ENCODE measurements around the gene KIF6.
"Not testable (repeated sequence)": the region's sequence is repeated elsewhere in the genome, so short reads cannot be mapped to it uniquely, and the experiment has no call there.

The KIF6 gene

DNA sequence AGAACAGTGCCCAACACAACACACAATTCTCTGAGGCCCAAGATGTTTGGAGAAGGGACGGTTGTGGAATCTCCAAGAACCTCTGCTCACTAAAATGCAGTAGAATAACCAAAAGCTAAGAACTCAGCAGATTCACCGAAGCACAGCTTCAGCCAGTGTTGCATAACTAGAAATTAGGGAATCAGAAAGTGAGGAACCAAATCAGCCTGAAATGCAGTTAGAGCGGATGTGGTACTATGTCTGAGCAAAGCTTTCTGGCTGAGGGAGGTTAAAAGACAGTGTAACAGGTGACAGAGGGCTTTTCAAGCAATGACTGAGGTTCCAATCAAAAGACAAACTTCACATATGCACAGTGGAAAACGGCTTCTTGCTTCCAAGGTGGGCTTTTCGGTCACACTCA lies 204.8 kb downstream of the KIF6 start:
- H3K4me3 ChIP-seq (ENCODE audit: low read depth, low read length) = no peak overlapping the region
- DNase-seq (ENCODE audit: low read depth) = no peak
- TF ChIP-seq, protein P1, sequence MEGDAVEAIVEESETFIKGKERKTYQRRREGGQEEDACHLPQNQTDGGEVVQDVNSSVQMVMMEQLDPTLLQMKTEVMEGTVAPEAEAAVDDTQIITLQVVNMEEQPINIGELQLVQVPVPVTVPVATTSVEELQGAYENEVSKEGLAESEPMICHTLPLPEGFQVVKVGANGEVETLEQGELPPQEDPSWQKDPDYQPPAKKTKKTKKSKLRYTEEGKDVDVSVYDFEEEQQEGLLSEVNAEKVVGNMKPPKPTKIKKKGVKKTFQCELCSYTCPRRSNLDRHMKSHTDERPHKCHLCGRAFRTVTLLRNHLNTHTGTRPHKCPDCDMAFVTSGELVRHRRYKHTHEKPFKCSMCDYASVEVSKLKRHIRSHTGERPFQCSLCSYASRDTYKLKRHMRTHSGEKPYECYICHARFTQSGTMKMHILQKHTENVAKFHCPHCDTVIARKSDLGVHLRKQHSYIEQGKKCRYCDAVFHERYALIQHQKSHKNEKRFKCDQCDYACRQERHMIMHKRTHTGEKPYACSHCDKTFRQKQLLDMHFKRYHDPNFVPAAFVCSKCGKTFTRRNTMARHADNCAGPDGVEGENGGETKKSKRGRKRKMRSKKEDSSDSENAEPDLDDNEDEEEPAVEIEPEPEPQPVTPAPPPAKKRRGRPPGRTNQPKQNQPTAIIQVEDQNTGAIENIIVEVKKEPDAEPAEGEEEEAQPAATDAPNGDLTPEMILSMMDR (IDR thresholded peaks at IDR 0.05; ENCODE audit: low read depth, low read length, missing control alignments) = no peak
- in situ Hi-C loops (cut with HindIII; ENCODE audit: low sequenced_read_pairs) = no loop called here

DNA sequence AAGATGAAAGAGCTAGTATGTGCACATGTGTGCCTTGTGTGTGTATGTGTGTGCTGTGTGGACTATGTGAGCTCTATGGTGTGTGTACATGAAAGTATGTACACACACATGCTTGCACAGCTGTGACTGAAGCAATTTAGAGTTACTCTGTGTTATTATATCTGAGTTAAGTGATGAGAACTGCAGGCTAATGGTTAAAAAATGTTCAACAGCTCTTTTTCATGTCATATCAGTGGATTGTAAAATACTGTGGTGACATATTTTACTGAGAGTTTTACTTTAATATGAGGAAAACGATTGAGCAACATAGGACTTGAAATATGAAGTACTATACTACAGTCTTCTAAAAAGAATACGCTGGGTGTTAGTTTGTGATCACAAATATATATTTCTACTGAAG lies 207.0 kb downstream of the KIF6 start:
- no peak for DNase-seq (ENCODE audit: low read depth)
- in situ Hi-C loops (cut with HindIII; ENCODE audit: low sequenced_read_pairs) = no loop called here
- no peak overlapping the region for H3K4me3 ChIP-seq (ENCODE audit: low read depth, low read length)
- TF ChIP-seq, protein P1 (IDR thresholded peaks at IDR 0.05; ENCODE audit: low read depth, low read length, missing control alignments) = no peak

DNA sequence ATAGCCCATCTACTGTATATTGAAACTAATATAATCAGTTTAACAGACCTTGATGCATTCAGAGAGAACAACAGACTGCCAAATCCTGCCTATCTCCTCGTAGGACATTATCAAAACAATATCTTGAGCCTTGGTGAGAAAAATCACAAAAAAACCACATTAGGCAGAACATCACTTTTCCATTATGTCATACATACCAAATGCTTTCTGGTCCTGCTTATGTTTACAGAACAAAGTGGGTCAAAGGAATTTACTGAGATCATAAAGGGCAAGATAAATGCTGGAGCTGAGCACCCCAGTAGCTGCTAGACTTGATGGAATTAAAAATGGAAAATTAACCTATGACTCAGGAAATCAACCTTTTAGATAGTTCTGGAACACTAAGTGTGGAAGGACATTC lies 207.5 kb downstream of the KIF6 start:
- no peak overlapping the region for H3K4me3 ChIP-seq (ENCODE audit: low read depth, low read length)
- TF ChIP-seq, protein P1 (IDR thresholded peaks at IDR 0.05; ENCODE audit: low read depth, low read length, missing control alignments) = no peak
- in situ Hi-C loops (cut with HindIII; ENCODE audit: low sequenced_read_pairs) = no loop called here
- DNase-seq (ENCODE audit: low read depth) = no peak

DNA sequence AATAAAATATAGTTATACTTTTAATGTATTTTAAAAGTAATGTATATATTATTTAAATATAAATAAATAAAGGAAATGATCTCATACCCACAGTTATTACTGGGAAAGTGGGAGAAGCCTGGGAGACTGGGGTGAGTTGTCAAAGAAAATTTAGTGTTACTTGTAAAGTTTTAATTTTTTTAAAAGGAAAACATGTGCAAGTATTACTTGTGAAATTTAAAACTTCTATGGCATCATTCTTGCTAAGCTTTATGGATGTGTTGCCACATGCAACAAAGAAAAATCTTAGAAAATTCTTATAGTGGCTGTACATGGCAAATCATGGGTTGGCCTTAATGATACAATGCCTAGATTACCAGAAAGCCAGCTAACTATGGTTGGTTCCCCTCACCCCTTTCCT lies 208.7 kb downstream of the KIF6 start:
- DNase-seq (ENCODE audit: low read depth) = no peak
- TF ChIP-seq, protein P1 (IDR thresholded peaks at IDR 0.05; ENCODE audit: low read depth, low read length, missing control alignments) = no peak
- in situ Hi-C loops (cut with HindIII; ENCODE audit: low sequenced_read_pairs) = no loop called here

DNA sequence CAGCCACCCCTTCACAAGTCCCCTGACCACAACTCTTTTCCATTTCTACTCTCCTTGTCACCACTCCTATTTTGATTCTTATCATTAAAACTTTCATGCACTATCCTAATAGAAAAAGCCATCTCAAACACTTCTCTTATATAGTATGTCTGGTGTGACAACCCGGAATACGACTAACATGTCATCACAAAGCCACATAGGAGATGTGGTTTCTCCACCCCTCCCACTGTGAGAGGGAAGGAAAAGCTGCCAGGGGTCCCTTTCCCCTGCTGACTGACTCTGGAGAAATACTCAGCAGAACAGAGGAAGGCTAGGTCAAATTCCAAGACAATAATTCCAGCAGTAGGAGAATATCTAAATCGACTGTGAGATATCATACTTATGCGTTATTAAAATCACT lies 209.7 kb downstream of the KIF6 start:
- TF ChIP-seq, protein P1 (IDR thresholded peaks at IDR 0.05; ENCODE audit: low read depth, low read length, missing control alignments) = no peak
- no peak for DNase-seq (ENCODE audit: low read depth)

More for the DNA sequence above, 208.7 kb downstream of the KIF6 start:
- H3K4me3 ChIP-seq (ENCODE audit: low read depth, low read length) = no peak overlapping the region

DNA sequence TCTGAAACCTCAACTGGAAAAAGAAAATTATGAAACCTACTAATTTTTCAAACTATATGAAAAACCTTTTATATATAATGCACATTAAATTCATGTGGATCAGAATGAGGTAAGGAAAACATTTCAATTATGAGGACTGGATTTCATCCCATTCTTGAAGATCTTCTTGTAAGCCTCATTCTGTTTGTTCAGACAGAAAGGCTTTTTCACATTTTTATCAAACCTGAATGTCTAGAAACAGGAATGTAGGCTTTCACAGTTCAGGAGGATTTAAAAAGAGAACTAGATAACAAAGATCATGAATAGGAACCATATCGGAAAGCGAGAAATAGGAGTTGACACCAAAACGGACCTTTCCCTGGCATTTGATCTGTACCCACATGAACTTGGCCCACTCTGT lies 210.2 kb downstream of the KIF6 start:
- no peak for DNase-seq (ENCODE audit: low read depth)
- TF ChIP-seq, protein P1 (IDR thresholded peaks at IDR 0.05; ENCODE audit: low read depth, low read length, missing control alignments) = no peak
- in situ Hi-C loops (cut with HindIII; ENCODE audit: low sequenced_read_pairs) = no loop called here
- no peak overlapping the region for H3K4me3 ChIP-seq (ENCODE audit: low read depth, low read length)

More for the DNA sequence above, 209.7 kb downstream of the KIF6 start:
- H3K4me3 ChIP-seq (ENCODE audit: low read depth, low read length) = no peak overlapping the region
- in situ Hi-C loops (cut with HindIII; ENCODE audit: low sequenced_read_pairs) = no loop called here

DNA sequence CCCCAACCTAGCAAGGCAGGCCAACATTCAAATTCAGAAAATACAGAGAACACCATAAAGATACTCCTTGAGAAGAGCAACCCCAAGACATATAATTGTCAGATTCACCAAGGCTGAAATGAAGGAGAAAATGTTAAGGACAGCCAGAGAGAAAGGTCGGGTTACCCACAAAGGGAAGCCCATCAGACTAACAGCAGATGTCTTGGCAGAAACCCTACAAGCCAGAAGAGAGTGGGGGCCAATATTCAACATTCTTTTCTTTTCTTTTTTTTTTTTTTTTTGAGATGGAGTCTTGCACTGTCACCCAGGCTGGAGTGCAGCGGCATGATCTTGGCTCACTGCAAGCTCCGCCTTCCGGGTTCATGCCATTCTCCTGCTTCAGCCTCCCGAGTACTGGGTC lies 215.4 kb downstream of the KIF6 start:
- DNase-seq (ENCODE audit: low read depth); H3K4me3 ChIP-seq (ENCODE audit: low read depth, low read length); in situ Hi-C loops (cut with HindIII; ENCODE audit: low sequenced_read_pairs): not testable (repeated sequence)
